ENCODE measurements around the gene OR10G8.
"Not testable (repeated sequence)": the region's sequence is repeated elsewhere in the genome, so short reads cannot be mapped to it uniquely, and the experiment has no call there.

Gene OR10G8, protein sequence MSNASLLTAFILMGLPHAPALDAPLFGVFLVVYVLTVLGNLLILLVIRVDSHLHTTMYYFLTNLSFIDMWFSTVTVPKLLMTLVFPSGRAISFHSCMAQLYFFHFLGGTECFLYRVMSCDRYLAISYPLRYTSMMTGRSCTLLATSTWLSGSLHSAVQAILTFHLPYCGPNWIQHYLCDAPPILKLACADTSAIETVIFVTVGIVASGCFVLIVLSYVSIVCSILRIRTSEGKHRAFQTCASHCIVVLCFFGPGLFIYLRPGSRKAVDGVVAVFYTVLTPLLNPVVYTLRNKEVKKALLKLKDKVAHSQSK

DNA sequence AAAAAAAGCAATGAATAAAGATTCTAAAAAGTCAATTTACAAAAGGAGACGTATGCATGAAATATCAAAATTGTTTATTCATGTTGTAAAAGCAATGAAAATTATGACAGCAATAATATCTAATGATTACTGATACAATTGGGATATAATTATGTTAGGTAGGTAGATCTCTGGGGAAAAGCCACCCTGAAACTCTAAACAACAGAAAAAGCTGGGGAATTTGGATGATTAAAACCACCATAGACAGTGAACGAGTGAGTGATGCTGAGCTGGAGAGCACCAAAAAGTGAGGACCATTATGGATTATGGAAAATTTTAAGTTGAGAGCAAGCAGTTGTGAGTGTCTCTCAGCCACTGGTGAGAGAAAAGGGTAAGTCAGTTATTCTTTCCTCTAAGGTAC lies at the start of gene OR10G8:
Gene OR10G8, plus strand, starts transcription at position 301 of the 400 bp plus-strand sequence. CDS start 2,825 bp downstream, outside the sequence.
- no peak for DNase-seq
- H3K4me3 ChIP-seq (ENCODE audit: low read depth, low read length), result no peak within 1 kb of the TSS
- no peaks in the 10 kb centered on the region for H3K27me3 ChIP-seq (replicated peaks)
- in situ Hi-C loops (cut with HindIII; ENCODE audit: low pct_ligation_motif_present, low sequenced_read_pairs), result no loop called here
- no peak within 1 kb of the TSS for H3K27ac ChIP-seq
- no peak for TF ChIP-seq CTCF (IDR thresholded peaks at IDR 0.05; ENCODE audit: low read depth, low read length, missing control alignments)
- no peaks in the 10 kb centered on the region for H3K36me3 ChIP-seq (replicated peaks)

DNA sequence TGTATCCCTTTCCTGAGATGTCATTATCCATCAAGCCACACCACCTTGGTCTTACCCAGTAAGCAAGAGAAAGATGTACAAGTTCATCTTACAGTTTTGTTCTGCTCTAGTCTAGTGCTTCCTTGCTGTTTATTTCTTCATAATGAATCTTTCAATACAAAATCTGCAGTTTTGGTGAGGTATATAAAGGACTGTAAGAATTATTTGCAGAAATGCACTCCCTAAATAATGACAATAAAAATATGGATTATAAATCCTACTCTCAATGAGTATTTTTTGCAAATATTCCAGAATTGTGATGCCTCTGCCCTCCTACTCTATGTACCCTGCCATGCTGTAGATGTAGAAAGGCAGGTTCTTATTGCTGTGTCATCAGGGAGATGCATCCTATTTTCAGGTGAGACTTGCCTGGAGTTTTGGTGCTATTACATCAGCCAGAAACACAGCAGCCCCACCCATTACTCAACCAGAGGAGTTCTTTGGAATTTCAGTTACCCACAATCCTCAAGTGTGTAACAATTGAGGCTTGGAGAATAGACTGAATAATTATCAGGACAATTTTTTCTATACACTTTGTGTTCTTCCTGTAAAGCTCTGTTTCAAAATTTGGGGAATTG lies 48.8 kb upstream of the OR10G8 start, which contains the start of gene OR10S1:
Gene OR10S1, minus strand, starts transcription at position 51 of the 617 bp plus-strand sequence. CDS start 117 bp downstream, outside the sequence.
- no peaks in the 10 kb centered on the region for H3K27me3 ChIP-seq (replicated peaks)
- no peak within 1 kb of the TSS for H3K4me3 ChIP-seq (ENCODE audit: low read depth, low read length)
- DNase-seq, result no peak
- H3K27ac ChIP-seq, result no peak within 1 kb of the TSS
- no peak for TF ChIP-seq CTCF (IDR thresholded peaks at IDR 0.05; ENCODE audit: low read depth, low read length, missing control alignments)
- in situ Hi-C loops (cut with HindIII; ENCODE audit: low pct_ligation_motif_present, low sequenced_read_pairs), result no loop called here
- no peaks in the 10 kb centered on the region for H3K36me3 ChIP-seq (replicated peaks)

GRCh38 chr11:123979311-123979710 lies 47.3 kb upstream of the OR10G8 start:
- TF ChIP-seq CTCF (IDR thresholded peaks at IDR 0.05; ENCODE audit: low read depth, low read length, missing control alignments), result no peak
- in situ Hi-C loops (cut with HindIII; ENCODE audit: low pct_ligation_motif_present, low sequenced_read_pairs), result no loop called here
- H3K27ac ChIP-seq, result no peak overlapping the region
- H3K4me3 ChIP-seq (ENCODE audit: low read depth, low read length), result no peak overlapping the region
- no peaks in the 10 kb centered on the region for H3K36me3 ChIP-seq (replicated peaks)
- H3K27me3 ChIP-seq (replicated peaks), result no peaks in the 10 kb centered on the region
- no peak for DNase-seq

DNA sequence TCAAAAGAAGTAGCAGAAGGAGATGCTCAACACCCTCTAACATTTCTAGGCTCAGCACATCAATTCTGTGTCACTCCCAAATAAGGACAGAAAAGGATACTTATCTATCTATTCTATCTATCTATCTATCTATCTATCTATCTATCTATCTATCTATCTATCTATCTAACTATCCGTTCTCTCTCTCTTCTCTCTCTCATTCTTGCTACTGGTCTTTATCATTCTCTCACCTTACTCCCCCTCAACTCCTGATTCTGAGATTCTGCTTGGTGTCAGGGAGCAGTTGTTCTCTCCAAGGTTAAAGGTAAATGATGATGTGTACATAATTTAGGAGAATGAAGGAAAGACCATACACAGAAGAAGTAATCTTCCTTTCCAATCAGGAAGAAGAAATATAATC lies 31.5 kb upstream of the OR10G8 start, which contains the start of gene OR10G6:
Gene OR10G6, minus strand, starts transcription at position 43 of the 400 bp plus-strand sequence. Its CDS starts 0 bp downstream, at position 43.
- H3K36me3 ChIP-seq (replicated peaks), result no peaks in the 10 kb centered on the region
- no peak within 1 kb of the TSS for H3K4me3 ChIP-seq (ENCODE audit: low read depth, low read length)
- H3K27ac ChIP-seq, result no peak within 1 kb of the TSS
- no peaks in the 10 kb centered on the region for H3K27me3 ChIP-seq (replicated peaks)
- in situ Hi-C loops (cut with HindIII; ENCODE audit: low pct_ligation_motif_present, low sequenced_read_pairs), result no loop called here
- no peak for TF ChIP-seq CTCF (IDR thresholded peaks at IDR 0.05; ENCODE audit: low read depth, low read length, missing control alignments)
- no peak for DNase-seq

DNA sequence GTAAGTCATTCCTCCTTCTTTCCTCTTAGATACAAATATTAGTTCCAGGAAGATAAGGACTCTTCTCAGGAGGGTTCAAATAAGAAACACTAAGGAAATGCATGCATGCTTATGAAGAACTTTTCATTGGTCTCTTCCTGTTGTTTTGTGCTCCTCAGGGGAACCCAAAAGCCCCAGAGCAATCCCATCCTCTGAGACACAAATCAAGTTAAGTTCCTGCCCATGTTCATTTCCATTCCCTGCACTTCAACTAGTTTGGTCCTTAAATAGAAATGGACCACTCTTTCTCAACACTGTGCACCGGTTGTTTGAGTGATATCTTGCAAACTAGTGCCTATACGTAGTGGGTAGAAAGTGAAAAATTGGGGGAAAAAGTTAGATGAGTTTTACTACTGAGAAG lies 13.9 kb upstream of the OR10G8 start, which contains the start of gene OR10G4:
Gene OR10G4, plus strand, starts transcription at position 301 of the 400 bp plus-strand sequence. CDS start 2,578 bp downstream, outside the sequence.
- no peak for DNase-seq
- Histone ChIP-seq H3K4me3 (ENCODE audit: low read depth, low read length) (no peak within 1 kb of the TSS), H3K36me3 (replicated peaks) (no peaks in the 10 kb centered on the region), H3K27ac (no peak within 1 kb of the TSS), H3K27me3 (replicated peaks) (no peaks in the 10 kb centered on the region)
- in situ Hi-C loops (cut with HindIII; ENCODE audit: low pct_ligation_motif_present, low sequenced_read_pairs), result no loop called here
- no peak for TF ChIP-seq CTCF (IDR thresholded peaks at IDR 0.05; ENCODE audit: low read depth, low read length, missing control alignments)

DNA sequence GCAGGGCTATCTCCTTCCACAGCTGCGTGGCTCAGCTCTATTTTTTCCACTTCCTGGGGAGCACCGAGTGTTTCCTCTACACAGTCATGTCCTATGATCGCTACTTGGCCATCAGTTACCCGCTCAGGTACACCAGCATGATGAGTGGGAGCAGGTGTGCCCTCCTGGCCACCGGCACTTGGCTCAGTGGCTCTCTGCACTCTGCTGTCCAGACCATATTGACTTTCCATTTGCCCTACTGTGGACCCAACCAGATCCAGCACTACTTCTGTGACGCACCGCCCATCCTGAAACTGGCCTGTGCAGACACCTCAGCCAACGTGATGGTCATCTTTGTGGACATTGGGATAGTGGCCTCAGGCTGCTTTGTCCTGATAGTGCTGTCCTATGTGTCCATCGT lies 10.8 kb upstream of the OR10G8 start:
- H3K27ac ChIP-seq; H3K4me3 ChIP-seq (ENCODE audit: low read depth, low read length); H3K36me3 ChIP-seq (replicated peaks); in situ Hi-C loops (cut with HindIII; ENCODE audit: low pct_ligation_motif_present, low sequenced_read_pairs); DNase-seq; H3K27me3 ChIP-seq (replicated peaks): not testable (repeated sequence)
